Liver (tissue), 9 donors: ENCODE results near the gene ABCA13. TPM values are rescaled to one million over a fixed set of nuclear protein-coding genes. Genes with fewer than 3 reads are reported as not detected.

Experiments used
- DNase-seq: peaks from one replicate; pipeline ENCODE4 v3.0.0-alpha.2; 2017; ENCODE audit warnings: low spot score
- H3K27ac ChIP-seq, 2 donors: one replicate each; pipeline ENCODE4 v1.7.0; 2013; ENCODE audit warnings: inconsistent platforms in 2 of 2, low read length in 2 of 2, control low read depth in 1 of 2, low read depth in 1 of 2, mild to moderate bottlenecking in 1 of 2
- H3K27me3 ChIP-seq, 4 donors: one replicate each; pipeline versions ENCODE4 v1.6.1 to v1.7.0; 2013; ENCODE audit warnings: low read length in 3 of 4, inconsistent platforms in 1 of 4, mild to moderate bottlenecking in 1 of 4, moderate library complexity in 1 of 4; ENCODE audit not compliant: control insufficient read depth in 4 of 4, insufficient read depth in 4 of 4
- H3K36me3 ChIP-seq, 4 donors: one replicate each; pipeline versions ENCODE4 v1.6.1 to v1.7.0; 2013; ENCODE audit warnings: low read length in 3 of 4, mild to moderate bottlenecking in 3 of 4, low read depth in 1 of 4, moderate library complexity in 1 of 4; ENCODE audit not compliant: control insufficient read depth in 4 of 4, insufficient read depth in 3 of 4
- H3K4me1 ChIP-seq, 4 donors: one replicate each; pipeline versions ENCODE4 v1.6.1 to v1.7.0; 2013; ENCODE audit warnings: low read length in 3 of 4, mild to moderate bottlenecking in 3 of 4, moderate library complexity in 1 of 4; ENCODE audit not compliant: control insufficient read depth in 4 of 4, insufficient read depth in 4 of 4
- H3K4me3 ChIP-seq, 3 donors: one replicate each; pipeline versions ENCODE4 v1.6.1 to v1.7.0; 2013; ENCODE audit warnings: low read length in 3 of 3, control low read depth in 1 of 3, low read depth in 1 of 3, mild to moderate bottlenecking in 1 of 3
- H3K9ac ChIP-seq, 2 donors: one replicate each; pipeline ENCODE4 v1.7.0; 2013; ENCODE audit warnings: low read length in 2 of 2, mild to moderate bottlenecking in 2 of 2, moderate library complexity in 2 of 2, control low read depth in 1 of 2, low read depth in 1 of 2
- H3K9me3 ChIP-seq, 4 donors: one replicate each; pipeline versions ENCODE4 v1.6.1 to v1.7.0; 2013; ENCODE audit warnings: low read length in 3 of 4; ENCODE audit not compliant: control insufficient read depth in 4 of 4
- ATF3 ChIP-seq: IDR thresholded peaks from 2 replicates; pipeline ENCODE4 v1.6.1; 2016; ENCODE audit warnings: antibody characterized with exemption
- EGR1 ChIP-seq, 2 donors: IDR thresholded peaks; 2 replicates each; pipeline ENCODE4 v1.6.1; 2016 to 2018; ENCODE audit warnings: antibody characterized with exemption in 2 of 2, low read depth in 2 of 2
- FOXA1 ChIP-seq: IDR thresholded peaks from 2 replicates; pipeline ENCODE4 v1.6.1; 2016; ENCODE audit warnings: antibody characterized with exemption
- FOXA2 ChIP-seq: IDR thresholded peaks from 2 replicates; pipeline ENCODE4 v1.6.1; 2016; ENCODE audit warnings: antibody characterized with exemption
- GABPA ChIP-seq, 2 donors: IDR thresholded peaks in 1 of 2; conservative IDR thresholded peaks in 1 of 2; 2 replicates each; pipeline ENCODE4 v1.6.1; 2016; ENCODE audit warnings: antibody characterized with exemption in 2 of 2, mild to moderate bottlenecking in 1 of 2, moderate library complexity in 1 of 2
- HNF4A ChIP-seq, 2 donors: conservative IDR thresholded peaks; 2 replicates each; pipeline ENCODE4 v1.6.1; 2016; ENCODE audit warnings: antibody characterized with exemption in 2 of 2, mild to moderate bottlenecking in 2 of 2
- HNF4G ChIP-seq: IDR thresholded peaks from 2 replicates; pipeline ENCODE4 v1.6.1; 2016; ENCODE audit warnings: antibody characterized with exemption
- JUND ChIP-seq, 2 donors: IDR thresholded peaks; 2 replicates each; pipeline ENCODE4 v1.6.1; 2016; ENCODE audit warnings: antibody characterized with exemption in 2 of 2
- MAX ChIP-seq: IDR thresholded peaks from 2 replicates; pipeline ENCODE4 v1.6.1; 2016; ENCODE audit warnings: antibody characterized with exemption
- NR2F2 ChIP-seq: IDR thresholded peaks from 2 replicates; pipeline ENCODE4 v1.6.1; 2016; ENCODE audit warnings: antibody characterized with exemption
- RAD21 ChIP-seq, 2 donors: IDR thresholded peaks; 2 replicates each; pipeline ENCODE4 v1.6.1; 2016; ENCODE audit warnings: antibody characterized with exemption in 2 of 2, mild to moderate bottlenecking in 2 of 2
- REST ChIP-seq: IDR thresholded peaks from 2 replicates; pipeline ENCODE4 v1.6.1; 2016; ENCODE audit warnings: antibody characterized with exemption, mild to moderate bottlenecking
- RXRA ChIP-seq, 2 donors: IDR thresholded peaks; 2 replicates each; pipeline ENCODE4 v1.6.1; 2017 to 2018; ENCODE audit warnings: antibody characterized with exemption in 2 of 2, mild to moderate bottlenecking in 1 of 2
- SP1 ChIP-seq: IDR thresholded peaks from 2 replicates; pipeline ENCODE4 v1.6.1; 2018; ENCODE audit warnings: antibody characterized with exemption, mild to moderate bottlenecking
- TAF1 ChIP-seq: conservative IDR thresholded peaks from 2 replicates; pipeline ENCODE4 v1.6.1; 2016; ENCODE audit warnings: antibody characterized with exemption, mild to moderate bottlenecking
- YY1 ChIP-seq: IDR thresholded peaks from 2 replicates; pipeline ENCODE4 v1.6.1; 2016; ENCODE audit warnings: antibody characterized with exemption, mild to moderate bottlenecking
- ZBTB33 ChIP-seq: IDR thresholded peaks from 2 replicates; pipeline ENCODE4 v1.6.1; 2016; ENCODE audit warnings: antibody characterized with exemption
- WGBS: extraction: QIAGEN DNeasy Blood & Tissue Kit; methylation state at CpG from one replicate; pipeline ENCODE4 v1.1.7; 2013; 5-methylcytosine and 5-hydroxymethylcytosine counted together
- polyA plus RNA-seq, 2 donors: library from polyadenylated mRNA; stranded (reverse) in 1 of 2; unstranded in 1 of 2; fragments of 200-250 nt in 1 of 2; fragments of >200 nt in 1 of 2; fragmentation: Nextera tagmentation in 1 of 2; extraction: Ambion mirVana in 1 of 2; gene quantifications; one replicate each; pipeline versions ENCODE4 v1.2.1 to v1.2.3, GENCODE V29; 2013 to 2015
- total RNA-seq, 2 donors: library from RNA; depleted of rRNA; stranded (reverse); fragments of >200 nt; gene quantifications; one replicate each; pipeline ENCODE4 v1.2.3, GENCODE V29; 2014
- TF ChIP-seq, protein P1 (sequence below): fragments of 150-350 bp; IDR thresholded peaks from 2 replicates; pipeline ENCODE4 v1.5.1; 2017; ENCODE audit warnings: improper control_type of control experiment, low read depth, low read length; ENCODE audit not compliant: missing input control
- donor health status: healthy.
- donor health status: healthy.
- donor health status: healthy.
- donor health status: healthy.
- donor health status: healthy.

The ABCA13 gene
- total and polyA plus RNA-seq, 4 donors = 0.22 to 1.0 (median 0.66) TPM

DNA sequence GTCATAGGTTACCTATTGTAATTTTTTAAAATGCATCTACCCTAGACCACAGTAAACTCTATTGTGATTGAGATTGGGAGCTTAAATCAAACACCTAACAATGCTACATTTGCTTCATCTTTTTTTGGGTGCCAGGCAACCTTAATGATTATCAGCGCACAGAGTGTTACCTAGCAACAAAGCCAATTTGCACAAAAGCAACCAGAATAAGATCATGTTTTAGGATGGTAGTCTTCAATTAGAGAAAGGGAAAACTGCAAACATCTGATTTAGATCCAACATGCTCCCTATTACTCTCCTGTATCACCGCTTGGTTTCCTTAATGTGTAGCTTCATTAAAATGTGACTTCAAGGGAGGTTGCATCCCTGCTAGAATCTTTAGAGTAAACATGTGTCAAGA is 226.9 kb downstream of the ABCA13 start:
- no peak overlapping the region for H3K4me3 ChIP-seq
- no peaks in the 10 kb centered on the region for H3K27me3 ChIP-seq
- H3K27ac ChIP-seq = no peak overlapping the region
- H3K4me1 ChIP-seq = no peaks in the 10 kb centered on the region
- H3K36me3 ChIP-seq = no peaks in the 10 kb centered on the region
- H3K9me3 ChIP-seq = no peaks in the 10 kb centered on the region
- TF ChIP-seq HNF4A (conservative IDR thresholded peaks at IDR 0.05) = no peak
- TF ChIP-seq ATF3 = no peak
- no peak for DNase-seq
- H3K9ac ChIP-seq = no peak overlapping the region
- WGBS = 89% methylated on average over 2 of the region's 2 CpGs

DNA sequence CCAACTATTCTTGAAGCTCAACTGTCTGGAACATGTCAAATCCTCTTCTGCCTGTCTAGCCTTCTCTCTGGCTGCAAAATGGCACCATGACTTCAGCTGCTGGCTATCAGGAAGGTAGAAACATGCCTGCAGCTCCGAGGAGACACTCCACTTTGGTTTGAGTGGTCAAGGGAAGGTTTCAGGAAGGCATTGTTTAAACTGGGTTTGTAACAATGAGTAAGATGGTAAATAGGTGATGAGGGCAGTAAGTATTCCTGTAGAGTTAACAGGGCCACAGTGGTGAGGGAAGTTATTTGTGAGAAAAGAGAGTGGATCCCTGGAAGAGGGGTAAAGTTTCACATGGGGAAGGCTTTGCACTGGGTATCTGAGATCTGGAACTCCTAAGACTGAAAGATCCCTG is 231.5 kb downstream of the ABCA13 start:
- no peaks in the 10 kb centered on the region for H3K36me3 ChIP-seq
- no peaks in the 10 kb centered on the region for H3K4me1 ChIP-seq
- H3K9ac ChIP-seq = no peak overlapping the region
- no peaks in the 10 kb centered on the region for H3K27me3 ChIP-seq
- TF ChIP-seq FOXA2 = no peak
- TF ChIP-seq RAD21 (IDR thresholded peaks at IDR 0.05) = no peak
- TF ChIP-seq FOXA1 = no peak
- TF ChIP-seq HNF4A (conservative IDR thresholded peaks at IDR 0.05) = no peak
- TF ChIP-seq MAX = no peak
- TF ChIP-seq ATF3 = no peak
- no peak for TF ChIP-seq JUND (IDR thresholded peaks at IDR 0.05)
- TF ChIP-seq NR2F2 = no peak
- TF ChIP-seq REST = no peak
- TF ChIP-seq HNF4G = no peak
- TF ChIP-seq, protein P1, sequence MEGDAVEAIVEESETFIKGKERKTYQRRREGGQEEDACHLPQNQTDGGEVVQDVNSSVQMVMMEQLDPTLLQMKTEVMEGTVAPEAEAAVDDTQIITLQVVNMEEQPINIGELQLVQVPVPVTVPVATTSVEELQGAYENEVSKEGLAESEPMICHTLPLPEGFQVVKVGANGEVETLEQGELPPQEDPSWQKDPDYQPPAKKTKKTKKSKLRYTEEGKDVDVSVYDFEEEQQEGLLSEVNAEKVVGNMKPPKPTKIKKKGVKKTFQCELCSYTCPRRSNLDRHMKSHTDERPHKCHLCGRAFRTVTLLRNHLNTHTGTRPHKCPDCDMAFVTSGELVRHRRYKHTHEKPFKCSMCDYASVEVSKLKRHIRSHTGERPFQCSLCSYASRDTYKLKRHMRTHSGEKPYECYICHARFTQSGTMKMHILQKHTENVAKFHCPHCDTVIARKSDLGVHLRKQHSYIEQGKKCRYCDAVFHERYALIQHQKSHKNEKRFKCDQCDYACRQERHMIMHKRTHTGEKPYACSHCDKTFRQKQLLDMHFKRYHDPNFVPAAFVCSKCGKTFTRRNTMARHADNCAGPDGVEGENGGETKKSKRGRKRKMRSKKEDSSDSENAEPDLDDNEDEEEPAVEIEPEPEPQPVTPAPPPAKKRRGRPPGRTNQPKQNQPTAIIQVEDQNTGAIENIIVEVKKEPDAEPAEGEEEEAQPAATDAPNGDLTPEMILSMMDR = no peak
- no peak for TF ChIP-seq TAF1
- TF ChIP-seq RXRA (IDR thresholded peaks at IDR 0.05) = no peak
- TF ChIP-seq YY1 = no peak
- no peak for TF ChIP-seq SP1
- TF ChIP-seq ZBTB33 = no peak
- TF ChIP-seq EGR1 (IDR thresholded peaks at IDR 0.05; ENCODE audit: low read depth in 2 of 2) = no peak
- TF ChIP-seq GABPA (IDR thresholded peaks at IDR 0.05 in 1 of 2, conservative IDR thresholded peaks at IDR 0.05 in 1 of 2) = no peak
- 53% methylated on average over 1 of the region's 1 CpG for WGBS
- no peak for DNase-seq
- H3K4me3 ChIP-seq = no peak overlapping the region
- H3K9me3 ChIP-seq = no peaks in the 10 kb centered on the region
- H3K27ac ChIP-seq = no peak overlapping the region
